Common myeloid progenitor, CD34-positive (primary cell): ENCODE data around the gene TSPAN7.

Experiments used
- CTCF ChIA-PET: fragments of 350-600 bp; sonication (Branson Sonifier 250); formaldehyde crosslinking; loops from one replicate; lab custom pipeline; 2021; ENCODE audit warnings: antibody characterized with exemption; lab: Charles Lee
- POLR2A ChIA-PET: fragments of 350-600 bp; sonication (Branson Sonifier 250); formaldehyde crosslinking; loops from one replicate; lab custom pipeline; 2021; ENCODE audit warnings: antibody characterized with exemption; lab: Charles Lee
- DNase-seq, 3 donors: peaks; one replicate each; pipeline versions ENCODE4 v3.0.0 to v3.0.0-alpha.2; 2013
- H3K27ac ChIP-seq, 2 experiments: 1 replicate in 1 of 2; 2 replicates in 1 of 2; pipeline ENCODE4 v1.7.0; 2013; ENCODE audit warnings: inconsistent platforms in 2 of 2, low read length in 2 of 2, mild to moderate bottlenecking in 2 of 2, low read depth in 1 of 2, moderate library complexity in 1 of 2; ENCODE audit not compliant: severe bottlenecking in 2 of 2, insufficient read depth in 1 of 2, poor library complexity in 1 of 2
- H3K27me3 ChIP-seq, 5 experiments: replicated peaks in 2 of 5; 1 replicate in 3 of 5; 2 replicates in 2 of 5; pipeline versions ENCODE4 v1.6.1 to v1.7.0; 2013; ENCODE audit warnings: low read length in 4 of 5, mild to moderate bottlenecking in 2 of 5, moderate library complexity in 2 of 5, inconsistent platforms in 1 of 5; ENCODE audit not compliant: insufficient read depth in 5 of 5, control insufficient read depth in 4 of 5
- H3K36me3 ChIP-seq, 4 experiments: 1 replicate in 2 of 4; 2 replicates in 2 of 4; pipeline versions ENCODE4 v1.6.1 to v1.7.0; 2013; ENCODE audit warnings: low read length in 3 of 4, control low read depth in 1 of 4, mild to moderate bottlenecking in 1 of 4; ENCODE audit not compliant: control insufficient read depth in 4 of 4, insufficient read depth in 4 of 4
- H3K4me1 ChIP-seq, 4 experiments: 1 replicate in 3 of 4; 2 replicates in 1 of 4; pipeline versions ENCODE4 v1.6.1 to v1.7.1; 2013; ENCODE audit warnings: low read length in 3 of 4, mild to moderate bottlenecking in 3 of 4, control low read depth in 1 of 4, inconsistent platforms in 1 of 4, moderate library complexity in 1 of 4; ENCODE audit not compliant: control insufficient read depth in 4 of 4, insufficient read depth in 4 of 4; ENCODE audit errors: control extremely low read depth in 1 of 4
- H3K4me3 ChIP-seq, 7 experiments: 1 replicate in 4 of 7; 2 replicates in 3 of 7; pipeline versions ENCODE4 v1.5.1 to v1.7.0; 2013; ENCODE audit warnings: mild to moderate bottlenecking in 7 of 7, low read length in 6 of 7, moderate library complexity in 6 of 7, inconsistent platforms in 2 of 7, low read depth in 2 of 7, control low read depth in 1 of 7; ENCODE audit not compliant: insufficient read depth in 4 of 7, control insufficient read depth in 1 of 7; ENCODE audit errors: extremely low read depth in 1 of 7
- H3K9me3 ChIP-seq, 5 experiments: 1 replicate in 4 of 5; 2 replicates in 1 of 5; pipeline versions ENCODE4 v1.6.1 to v1.7.1; 2013; ENCODE audit warnings: low read length in 4 of 5, mild to moderate bottlenecking in 2 of 5, inconsistent platforms in 1 of 5, low read depth in 1 of 5, moderate library complexity in 1 of 5; ENCODE audit not compliant: control insufficient read depth in 4 of 5, insufficient read depth in 2 of 5; ENCODE audit errors: control extremely low read depth in 1 of 5
- whole genome bisulfite sequencing: methylation state at CpG from one replicate; pipeline ENCODE4 v1.1.5; 2013; ENCODE audit not compliant: insufficient coverage; 5-methylcytosine and 5-hydroxymethylcytosine counted together

The TSPAN7 gene

DNA sequence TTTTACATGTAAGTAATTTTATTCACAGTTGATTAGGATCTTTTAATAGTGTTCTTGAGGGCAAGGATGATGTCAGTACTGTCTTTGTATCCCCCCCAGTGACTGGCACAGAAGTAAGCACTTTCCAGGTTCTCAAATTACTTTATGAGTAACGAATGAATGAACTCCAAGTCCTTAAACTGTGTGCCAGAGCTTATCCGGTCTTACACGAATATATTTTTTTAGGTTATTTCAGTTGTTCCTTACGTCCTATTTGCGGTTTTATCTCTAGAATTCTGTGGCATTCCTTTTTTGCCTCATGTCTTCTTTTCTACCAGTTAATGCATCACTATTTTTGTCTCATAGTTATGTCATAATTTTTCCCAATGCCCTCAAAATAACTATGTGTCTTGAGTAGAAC is 133.1 kb downstream of the TSPAN7 start:
- 88% methylated on average over 5 of the region's 5 CpGs for WGBS
- Histone ChIP-seq H3K27me3 (peaks cover 0 to 3% (median 0%) of the 10 kb centered on the region in 5 experiments), H3K4me3 (no peak overlapping the region), H3K27ac (no peak overlapping the region), H3K4me1 (no peaks in the 10 kb centered on the region), H3K9me3 (no peaks in the 10 kb centered on the region), H3K36me3 (peaks cover 0 to 2% (median 0%) of the 10 kb centered on the region in 4 experiments)
- no peak for DNase-seq
- POLR2A ChIA-PET = no interaction called here
- CTCF ChIA-PET = no interaction called here

DNA sequence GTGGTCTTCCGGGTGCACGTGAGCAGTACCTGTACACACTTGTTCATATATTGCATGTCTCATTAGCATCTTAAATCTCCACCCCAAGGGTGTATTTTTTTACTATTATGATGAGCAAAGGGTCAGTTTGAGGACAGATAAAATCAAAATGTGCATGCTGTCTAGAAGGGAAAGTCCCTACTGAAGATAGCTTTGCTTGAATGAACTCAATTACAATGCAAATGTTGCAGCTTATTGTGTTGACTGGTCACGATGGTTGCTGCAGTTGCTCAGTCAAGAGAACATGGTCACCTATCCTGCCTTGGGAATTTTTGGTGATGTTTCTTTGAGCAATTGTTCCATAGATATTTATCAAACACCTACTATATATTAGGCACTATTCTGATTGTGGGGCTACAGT is 136.1 kb downstream of the TSPAN7 start:
- no peaks in the 10 kb centered on the region for H3K4me1 ChIP-seq
- no peaks in the 10 kb centered on the region for H3K27me3 ChIP-seq
- CTCF ChIA-PET = no interaction called here
- no peak overlapping the region for H3K27ac ChIP-seq
- POLR2A ChIA-PET = no interaction called here
- no CpG with 5 or more reads among the region's 3 CpGs for WGBS
- no peak overlapping the region for H3K4me3 ChIP-seq
- H3K36me3 ChIP-seq = no peaks in the 10 kb centered on the region
- no peak for DNase-seq
- no peaks in the 10 kb centered on the region for H3K9me3 ChIP-seq

DNA sequence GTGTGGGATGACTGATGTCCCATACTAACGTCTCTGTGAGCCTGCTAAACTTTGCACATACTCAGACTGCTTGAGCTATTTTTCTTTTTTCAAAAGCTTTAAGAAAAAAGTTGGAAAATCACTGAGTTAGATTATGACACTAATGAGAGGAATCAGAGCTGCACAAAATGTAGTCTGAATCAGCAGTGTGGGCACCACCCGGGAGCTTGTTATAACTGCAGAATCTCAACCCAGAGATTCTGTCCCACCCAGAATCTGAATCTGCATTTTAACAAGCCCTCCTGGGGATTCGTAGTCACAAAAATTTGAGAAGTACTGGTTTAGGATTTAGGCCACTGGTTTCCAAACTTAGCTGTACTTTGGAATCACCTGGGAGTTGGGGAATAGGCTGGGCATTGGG is 137.8 kb downstream of the TSPAN7 start:
- Histone ChIP-seq H3K27me3 (no peaks in the 10 kb centered on the region), H3K9me3 (no peaks in the 10 kb centered on the region), H3K4me1 (no peaks in the 10 kb centered on the region), H3K36me3 (no peaks in the 10 kb centered on the region), H3K27ac (no peak overlapping the region), H3K4me3 (no peak overlapping the region)
- CTCF ChIA-PET = no interaction called here
- POLR2A ChIA-PET = no interaction called here
- DNase-seq = no peak
- WGBS = 100% methylated on average over 2 of the region's 3 CpGs

DNA sequence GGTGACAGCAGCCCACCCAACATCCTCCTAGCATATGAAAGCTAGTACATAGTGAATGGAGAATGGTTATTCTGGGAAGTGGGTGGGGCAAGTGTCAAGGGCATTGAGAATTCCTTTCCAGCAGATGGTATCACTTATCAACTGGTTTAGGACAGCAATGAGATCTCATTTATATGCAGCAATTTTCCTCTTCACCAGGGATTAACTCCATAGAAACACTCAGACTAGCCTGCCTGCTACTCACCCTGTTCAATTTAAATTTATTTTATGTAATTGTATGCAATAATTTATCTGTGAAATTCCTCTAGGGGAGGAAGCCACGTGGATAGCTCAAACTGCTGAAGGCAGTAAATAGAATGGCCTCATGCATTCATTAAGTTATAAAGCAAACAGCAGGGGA is 138.4 kb downstream of the TSPAN7 start:
- Histone ChIP-seq H3K36me3 (no peaks in the 10 kb centered on the region), H3K9me3 (no peaks in the 10 kb centered on the region), H3K27me3 (no peaks in the 10 kb centered on the region), H3K4me3 (no peak overlapping the region), H3K4me1 (no peaks in the 10 kb centered on the region), H3K27ac (no peak overlapping the region)
- POLR2A ChIA-PET = no interaction called here
- no peak for DNase-seq
- WGBS = no CpG with 5 or more reads among the region's 1 CpG
- CTCF ChIA-PET = no interaction called here

DNA sequence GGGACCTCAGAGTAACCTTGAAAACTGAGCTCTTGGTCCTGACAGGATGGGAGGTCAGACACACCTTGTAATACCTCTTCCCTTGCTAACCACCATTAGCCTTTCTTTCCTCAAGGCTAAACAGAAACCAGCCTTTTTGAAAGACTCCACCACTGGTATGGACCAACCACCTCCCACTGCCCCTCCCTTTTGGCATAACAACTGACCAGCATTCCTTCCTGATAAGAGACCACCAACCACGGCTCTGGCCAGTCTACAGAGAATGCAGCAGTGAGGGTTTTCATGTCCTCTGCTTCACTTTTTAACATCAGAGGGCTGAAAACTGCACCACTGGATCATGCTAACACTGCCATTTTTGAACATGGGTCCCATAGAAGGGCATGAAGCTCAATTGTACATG is 139.7 kb downstream of the TSPAN7 start:
- H3K9me3 ChIP-seq = no peaks in the 10 kb centered on the region
- ChIA-PET POLR2A (interaction anchor here (0.6 kb wide), 1 partner anchor 24 kb away, joined by 3 read pairs; no protein-coding TSS in a partner anchor), CTCF (interaction anchor here (1.3 kb wide), 1 partner anchor 67 kb away, joined by 3 read pairs; no protein-coding TSS in a partner anchor)
- H3K27me3 ChIP-seq = no peaks in the 10 kb centered on the region
- H3K36me3 ChIP-seq = no peaks in the 10 kb centered on the region
- no peaks in the 10 kb centered on the region for H3K4me1 ChIP-seq
- no peak for DNase-seq
- WGBS = 50% methylated on average over 1 of the region's 1 CpG
- H3K27ac ChIP-seq = no peak overlapping the region
- no peak overlapping the region for H3K4me3 ChIP-seq

DNA sequence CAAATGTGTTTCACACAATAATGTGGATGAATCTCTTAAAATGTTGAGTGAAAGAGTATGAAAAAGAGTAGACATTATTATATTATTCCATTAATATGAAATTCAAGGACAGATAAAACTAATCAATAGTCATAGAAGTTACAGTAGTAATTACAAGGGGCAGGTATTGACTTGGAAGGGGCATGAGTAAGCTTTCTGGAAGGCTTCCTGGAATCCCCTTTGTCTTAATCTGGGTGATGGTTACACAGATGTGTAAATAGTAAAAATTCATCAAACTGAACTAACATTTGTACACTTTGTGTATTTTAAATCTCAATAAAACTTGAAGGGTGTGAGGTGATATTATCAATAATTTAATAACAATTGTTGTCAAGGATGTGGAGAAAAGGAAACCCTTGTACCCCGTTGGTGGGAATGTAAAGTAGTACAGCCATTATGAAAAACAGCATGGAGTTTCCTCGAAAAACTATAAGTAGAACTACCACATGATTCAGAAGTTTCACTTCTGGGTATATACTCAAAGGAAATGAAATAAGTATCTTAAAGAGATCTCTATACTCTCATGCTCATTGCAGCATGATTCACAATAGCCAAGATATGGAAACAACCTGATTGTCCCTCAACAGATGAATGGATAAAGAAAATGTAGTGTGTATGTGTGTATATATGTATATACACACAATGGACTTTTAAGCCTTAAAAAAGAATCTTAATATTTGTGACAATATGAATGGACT is 143.0 kb downstream of the TSPAN7 start:
- POLR2A ChIA-PET = no interaction called here
- Histone ChIP-seq H3K4me3 (no peak overlapping the region), H3K36me3 (no peaks in the 10 kb centered on the region), H3K4me1 (no peaks in the 10 kb centered on the region), H3K27ac (no peak overlapping the region), H3K27me3 (no peaks in the 10 kb centered on the region), H3K9me3 (no peaks in the 10 kb centered on the region)
- no peak for DNase-seq
- WGBS = no CpG with 5 or more reads among the region's 2 CpGs
- CTCF ChIA-PET = no interaction called here

DNA sequence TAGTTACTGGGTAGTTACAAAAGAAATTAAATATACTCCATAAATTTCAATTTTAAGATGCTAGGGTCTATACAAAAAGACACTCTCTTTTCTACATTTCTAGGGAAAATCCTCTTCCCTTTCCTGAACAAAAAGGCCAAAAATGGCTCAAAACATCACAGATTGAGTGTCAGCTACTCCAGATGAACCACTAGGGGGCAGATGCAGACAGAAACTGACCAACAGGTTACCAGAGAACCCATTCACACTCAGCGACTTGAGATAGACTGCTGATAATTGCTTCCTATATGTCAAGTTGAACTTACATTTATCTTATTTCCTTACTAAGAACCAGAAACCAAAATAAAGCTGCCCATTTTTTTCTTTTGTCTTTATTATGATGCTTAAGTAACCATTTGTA is 156.5 kb downstream of the TSPAN7 start:
- peak; percentile 20 to 40 (median 39) for DNase-seq
- no CpG with 5 or more reads among the region's 1 CpG for WGBS
- CTCF ChIA-PET = interaction anchor here (1.2 to 1.8 kb wide), 2 partner anchors 11 to 36 kb away, joined by 3 to 8 read pairs; no protein-coding TSS in a partner anchor
- H3K27ac ChIP-seq = no peak overlapping the region
- H3K9me3 ChIP-seq = peaks cover 0 to 2% (median 0%) of the 10 kb centered on the region in 5 experiments
- no peak overlapping the region for H3K4me3 ChIP-seq
- H3K4me1 ChIP-seq = no peaks in the 10 kb centered on the region
- H3K27me3 ChIP-seq = no peaks in the 10 kb centered on the region
- POLR2A ChIA-PET = no interaction called here
- H3K36me3 ChIP-seq = no peaks in the 10 kb centered on the region
